A549 (cell line): ENCODE results near the gene INHBA. TPM values are rescaled to one million over a fixed set of nuclear protein-coding genes. Genes with fewer than 3 reads are reported as not detected.

Experiments used
- ATAC-seq, 2 experiments: fragments of 200-7000 bp in 1 of 2; fragments of >200 bp in 1 of 2; cut with Nextera tagmentation in 1 of 2; cut with Tn5 transposase in 1 of 2; 3 replicates each; pipeline versions ENCODE4 v1.8.0 to v1.9.1; 2018 to 2020; ENCODE audit warnings: mild to moderate bottlenecking in 1 of 2, moderate library complexity in 1 of 2
- CTCF ChIA-PET: fragments of 300-600 bp; sonication (Branson Sonifier 250); formaldehyde crosslinking; extraction: SDS; loops from one replicate; lab custom pipeline; 2021; ENCODE audit warnings: antibody characterized with exemption, inconsistent platforms; lab: Yijun Ruan, JAX
- POLR2A ChIA-PET: fragments of 350-600 bp; formaldehyde crosslinking; extraction: SDS; loops from one replicate; lab custom pipeline; 2021; ENCODE audit warnings: antibody characterized with exemption, inconsistent platforms; lab: Yijun Ruan, JAX
- DNase-seq, 2 experiments: peaks; one replicate each; pipeline versions ENCODE4 v3.0.0 to v3.0.0-alpha.2; 2011 to 2016; ENCODE audit warnings: low read depth in 1 of 2, low spot score in 1 of 2
- FAIRE-seq: peaks from 2 replicates; lab custom pipeline; 2011; peaks lifted over from hg19 to GRCh38; lab: Jason Lieb, UNC
- H3K27ac ChIP-seq, 2 experiments: fragments of >200 bp; sonication (Bioruptor Twin); formaldehyde crosslinking; 3 replicates each; pipeline ENCODE4 v1.5.1; 2016 to 2017
- H3K4me1 ChIP-seq: fragments of >200 bp; sonication (Bioruptor Twin); formaldehyde crosslinking; 3 replicates; pipeline ENCODE4 v1.6.1; 2016
- H3K4me2 ChIP-seq: fragments of >200 bp; sonication (Bioruptor Twin); formaldehyde crosslinking; 3 replicates; pipeline ENCODE4 v1.6.1; 2016
- H3K4me3 ChIP-seq: fragments of >200 bp; sonication (Bioruptor Twin); formaldehyde crosslinking; 3 replicates; pipeline ENCODE4 v1.5.1; 2016
- H3K9me3 ChIP-seq: fragments of >200 bp; sonication (Bioruptor Twin); formaldehyde crosslinking; 3 replicates; pipeline ENCODE4 v1.6.1; 2016
- BHLHE40 ChIP-seq: IDR thresholded peaks from 2 replicates; pipeline ENCODE4 v1.6.1; 2012; ENCODE audit warnings: low read depth, low read length, inconsistent platforms
- EHF ChIP-seq: fragments of 250-450 bp; sonication (Bioruptor Pico); IDR thresholded peaks from 2 replicates; pipeline ENCODE4 v1.5.0; 2020; ENCODE audit warnings: mild to moderate bottlenecking
- ELK1 ChIP-seq: fragments of 150-350 bp; IDR thresholded peaks from 2 replicates; pipeline ENCODE4 v1.6.1; 2014; ENCODE audit warnings: low read depth, mild to moderate bottlenecking, low read length
- EP300 ChIP-seq, 2 experiments: fragments of >200 bp; sonication (Bioruptor Twin); formaldehyde crosslinking; IDR thresholded peaks; 2 replicates in 1 of 2; 3 replicates in 1 of 2; pipeline ENCODE4 v1.6.1; 2016 to 2017
- FOSL2 ChIP-seq, 2 experiments: fragments of 450-650 bp in 1 of 2; fragments of >200 bp in 1 of 2; sonication (Bioruptor Twin) in 1 of 2; formaldehyde crosslinking; IDR thresholded peaks; 2 replicates each; pipeline versions ENCODE4 v1.5.0 to v1.6.1; 2016 to 2020; ENCODE audit warnings: mild to moderate bottlenecking in 1 of 2, moderate library complexity in 1 of 2
- HDAC2 ChIP-seq: fragments of 200-600 bp; sonication (generic); IDR thresholded peaks from 2 replicates; pipeline ENCODE4 v1.6.1; 2016
- HEYL ChIP-seq: fragments of 250-450 bp; sonication (Bioruptor Pico); IDR thresholded peaks from 2 replicates; pipeline ENCODE4 v1.8.0; 2021; ENCODE audit warnings: mild to moderate bottlenecking, moderate library complexity
- HMGXB4 ChIP-seq: fragments of 250-450 bp; sonication (Bioruptor Pico); IDR thresholded peaks from 2 replicates; pipeline ENCODE4 v1.5.0; 2021; ENCODE audit warnings: mild to moderate bottlenecking, moderate library complexity, borderline replicate concordance
- JUN ChIP-seq, 2 experiments: fragments of >200 bp; sonication (Bioruptor Twin); formaldehyde crosslinking; IDR thresholded peaks; 2 replicates in 1 of 2; 3 replicates in 1 of 2; pipeline ENCODE4 v1.6.1; 2016 to 2017
- MAFK ChIP-seq: fragments of 450-650 bp; IDR thresholded peaks from 2 replicates; pipeline ENCODE4 v1.6.1; 2014; ENCODE audit not compliant: partially characterized antibody
- NFE2L2 ChIP-seq: fragments of 150-350 bp; conservative IDR thresholded peaks from 2 replicates; pipeline ENCODE4 v1.6.1; 2014; ENCODE audit warnings: low read length
- PBX3 ChIP-seq: IDR thresholded peaks from 2 replicates; pipeline ENCODE4 v1.6.1; 2012
- PHF8 ChIP-seq: fragments of 200-600 bp; sonication (generic); IDR thresholded peaks from 2 replicates; pipeline ENCODE4 v1.6.1; 2016; ENCODE audit warnings: low read depth, mild to moderate bottlenecking, antibody characterized with exemption, moderate library complexity, borderline replicate concordance
- POLR2A ChIP-seq: IDR thresholded peaks from 2 replicates; pipeline ENCODE4 v1.6.1; 2012; ENCODE audit warnings: mild to moderate bottlenecking, low read length
- POLR2AphosphoS2 ChIP-seq: conservative IDR thresholded peaks from 2 replicates; pipeline ENCODE4 v1.6.1; 2012; ENCODE audit warnings: low read length, improper control_type of control experiment, inconsistent platforms
- RAD21 ChIP-seq, 2 experiments: fragments of >200 bp in 1 of 2; sonication (Bioruptor Twin) in 1 of 2; formaldehyde crosslinking in 1 of 2; IDR thresholded peaks in 1 of 2; conservative IDR thresholded peaks in 1 of 2; 2 replicates in 1 of 2; 3 replicates in 1 of 2; pipeline ENCODE4 v1.6.1; 2012 to 2018; ENCODE audit warnings: inconsistent platforms in 1 of 2
- RARB ChIP-seq: fragments of 250-450 bp; sonication (Bioruptor Pico); IDR thresholded peaks from 2 replicates; pipeline ENCODE4 v1.8.0; 2021; ENCODE audit warnings: mild to moderate bottlenecking, moderate library complexity
- RCOR1 ChIP-seq: fragments of 150-350 bp; IDR thresholded peaks from 2 replicates; pipeline ENCODE4 v1.6.1; 2014; ENCODE audit warnings: antibody characterized with exemption, low read length, low read depth
- RFX5 ChIP-seq: fragments of 450-650 bp; IDR thresholded peaks from 2 replicates; pipeline ENCODE4 v1.7.1; 2014; ENCODE audit warnings: antibody characterized with exemption, mild to moderate bottlenecking, moderate library complexity
- RNF2 ChIP-seq: fragments of 200-600 bp; sonication (generic); IDR thresholded peaks from 2 replicates; pipeline ENCODE4 v1.6.1; 2016; ENCODE audit warnings: low read depth, mild to moderate bottlenecking, antibody characterized with exemption, moderate library complexity, borderline replicate concordance
- TFCP2L1 ChIP-seq: fragments of 250-450 bp; sonication (Bioruptor Pico); IDR thresholded peaks from 2 replicates; pipeline ENCODE4 v1.5.0; 2021; ENCODE audit warnings: mild to moderate bottlenecking
- ZC3H11A ChIP-seq: fragments of 450-650 bp; IDR thresholded peaks from 2 replicates; pipeline ENCODE4 v1.6.1; 2014; ENCODE audit warnings: antibody characterized with exemption, mild to moderate bottlenecking
- ZNF302 ChIP-seq: fragments of 250-450 bp; sonication (Bioruptor Pico); IDR thresholded peaks from 2 replicates; pipeline ENCODE4 v1.9.0; 2021; ENCODE audit warnings: inconsistent platforms, mild to moderate bottlenecking, moderate library complexity
- WGBS: methylation state at CpG from one replicate; pipeline ENCODE4 v1.1.6; 2017; ENCODE audit errors: missing lambda C conversion rate; 5-methylcytosine and 5-hydroxymethylcytosine counted together
- polyA plus RNA-seq, 4 experiments: library from polyadenylated mRNA; depleted of rRNA in 3 of 4; stranded (reverse); fragments of >200 nt; fragmentation: RNase III in 1 of 4; extraction: RNeasy Plus Mini Kit Qiagen cat#74134 plus additional on column Dnase treatment in 1 of 4; gene quantifications; 2 replicates in 3 of 4; 3 replicates in 1 of 4; pipeline ENCODE4 v1.2.3, GENCODE V29; 2011 to 2017

The INHBA gene
- polyA plus RNA-seq, 2 of the 4 experiments (the other 2 are of a cell fraction) = 0.13 to 0.23 TPM

GRCh38 chr7:41738806-41739205 lies 35.9 kb upstream of the INHBA start:
- CTCF ChIA-PET = no interaction called here
- H3K27ac ChIP-seq = no peak overlapping the region
- FAIRE-seq (no peak), ATAC-seq (no peak)
- WGBS = 5% methylated on average over 3 of the region's 3 CpGs
- no peak overlapping the region for H3K4me2 ChIP-seq
- TF ChIP-seq RARB (CRISPR knock-in tag) (no peak), HEYL (CRISPR knock-in tag) (no peak)
- TF ChIP-seq, all 56 proteins: peak for 0
- no peak for DNase-seq
- no peak overlapping the region for H3K4me3 ChIP-seq
- H3K9me3 ChIP-seq = no peaks in the 10 kb centered on the region
- no peaks in the 10 kb centered on the region for H3K4me1 ChIP-seq
- POLR2A ChIA-PET = no interaction called here

- TF ChIP-seq NFE2L2 (no peak), RFX5 (no peak), POLR2AphosphoS2 (no peak), PBX3 (no peak), PHF8 (no peak), RNF2 (no peak), JUN (IDR thresholded peaks at IDR 0.05) (no peak), RAD21 (conservative IDR thresholded peaks at IDR 0.05 in 1 of 2, IDR thresholded peaks at IDR 0.05 in 1 of 2) (no peak), ZC3H11A (no peak), RCOR1 (no peak)
- no peak overlapping the region for H3K27ac ChIP-seq
- POLR2A ChIA-PET = no interaction called here
- 36% methylated on average over 4 of the region's 4 CpGs for WGBS
- CTCF ChIA-PET = no interaction called here
- no peak overlapping the region for H3K4me3 ChIP-seq
- ATAC-seq = no peak
- FAIRE-seq = no peak
- DNase-seq = no peak
- no peaks in the 10 kb centered on the region for H3K9me3 ChIP-seq
- no peaks in the 10 kb centered on the region for H3K4me1 ChIP-seq
- H3K4me2 ChIP-seq = no peak overlapping the region
These were observed 35.4 kb upstream of the INHBA start for GRCh38 chr7:41738336-41738735.

GRCh38 chr7:41735206-41735605 lies 32.3 kb upstream of the INHBA start:
- no peak overlapping the region for H3K4me2 ChIP-seq
- H3K4me3 ChIP-seq = no peak overlapping the region
- DNase-seq (no peak), FAIRE-seq (no peak), ATAC-seq (no peak)
- WGBS = 23% methylated on average over 3 of the region's 3 CpGs
- H3K9me3 ChIP-seq = no peaks in the 10 kb centered on the region
- no peak overlapping the region for H3K27ac ChIP-seq
- CTCF ChIA-PET = no interaction called here
- POLR2A ChIA-PET = no interaction called here
- TF ChIP-seq RAD21 (conservative IDR thresholded peaks at IDR 0.05 in 1 of 2, IDR thresholded peaks at IDR 0.05 in 1 of 2) = no peak
- no peak for TF ChIP-seq FOSL2 (IDR thresholded peaks at IDR 0.05)
- no peak for TF ChIP-seq FOSL2 (CRISPR knock-in tag; IDR thresholded peaks at IDR 0.05)
- TF ChIP-seq PHF8 = no peak
- TF ChIP-seq JUN (IDR thresholded peaks at IDR 0.05) = no peak
- no peak for TF ChIP-seq ZNF302
- no peak for TF ChIP-seq EHF (CRISPR knock-in tag)
- no peak for TF ChIP-seq HDAC2
- no peak for TF ChIP-seq TFCP2L1 (CRISPR knock-in tag)
- TF ChIP-seq HMGXB4 = no peak
- TF ChIP-seq ELK1 = no peak
- TF ChIP-seq RCOR1 = no peak
- TF ChIP-seq MAFK = no peak
- no peak for TF ChIP-seq BHLHE40
- no peak for TF ChIP-seq EP300 (IDR thresholded peaks at IDR 0.05)
- no peak for TF ChIP-seq POLR2A
- no peak for TF ChIP-seq POLR2AphosphoS2
- H3K4me1 ChIP-seq = no peaks in the 10 kb centered on the region
